HG03139 (cell line): ENCODE results near the gene FBXO31.

Source experiments
- ATAC-seq: cut with Tn5 transposase; IDR thresholded peaks from one replicate; pipeline ENCODE4 v1.9.1; 2021; ENCODE audit not compliant: unreplicated experiment

Gene FBXO31

DNA sequence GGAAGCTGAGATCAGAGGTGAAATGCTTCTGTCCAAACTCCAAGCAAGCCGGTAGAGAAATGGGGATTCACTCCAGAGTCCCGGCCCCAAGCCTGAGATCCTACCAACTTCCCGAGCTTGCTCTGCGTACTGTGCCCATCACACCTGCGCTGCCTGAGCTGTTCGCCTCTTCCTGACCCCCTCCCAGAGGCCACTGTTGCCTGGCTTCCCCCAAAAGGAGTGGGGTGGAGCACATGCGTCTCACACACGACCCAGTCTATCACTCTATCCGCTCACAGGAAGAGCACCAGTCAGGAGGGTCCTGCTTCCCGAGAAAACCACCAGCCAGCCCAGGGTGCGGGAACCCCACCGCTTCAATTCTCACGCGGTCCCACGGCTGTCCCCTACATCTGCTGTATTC lies 52.9 kb downstream of the FBXO31 start:
- no peak for ATAC-seq

DNA sequence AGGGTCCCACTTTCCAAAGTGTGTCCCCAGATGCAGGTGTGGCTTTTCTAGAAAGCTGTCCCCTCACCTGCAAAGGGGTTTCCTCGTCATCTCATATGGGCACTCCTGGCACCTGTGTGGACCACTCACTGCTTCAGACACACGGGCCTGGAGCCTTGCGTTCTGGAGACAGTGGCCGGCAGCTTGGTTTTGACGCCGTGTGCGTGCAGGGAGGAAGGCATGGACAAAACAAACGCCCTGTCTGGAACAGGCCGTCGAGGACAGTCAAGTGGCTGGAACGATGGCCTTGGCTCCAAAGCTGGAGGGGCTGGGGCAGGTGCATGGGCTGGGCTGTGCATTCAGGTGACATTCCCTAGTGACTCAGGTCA lies 53.3 kb downstream of the FBXO31 start:
- ATAC-seq = no peak

DNA sequence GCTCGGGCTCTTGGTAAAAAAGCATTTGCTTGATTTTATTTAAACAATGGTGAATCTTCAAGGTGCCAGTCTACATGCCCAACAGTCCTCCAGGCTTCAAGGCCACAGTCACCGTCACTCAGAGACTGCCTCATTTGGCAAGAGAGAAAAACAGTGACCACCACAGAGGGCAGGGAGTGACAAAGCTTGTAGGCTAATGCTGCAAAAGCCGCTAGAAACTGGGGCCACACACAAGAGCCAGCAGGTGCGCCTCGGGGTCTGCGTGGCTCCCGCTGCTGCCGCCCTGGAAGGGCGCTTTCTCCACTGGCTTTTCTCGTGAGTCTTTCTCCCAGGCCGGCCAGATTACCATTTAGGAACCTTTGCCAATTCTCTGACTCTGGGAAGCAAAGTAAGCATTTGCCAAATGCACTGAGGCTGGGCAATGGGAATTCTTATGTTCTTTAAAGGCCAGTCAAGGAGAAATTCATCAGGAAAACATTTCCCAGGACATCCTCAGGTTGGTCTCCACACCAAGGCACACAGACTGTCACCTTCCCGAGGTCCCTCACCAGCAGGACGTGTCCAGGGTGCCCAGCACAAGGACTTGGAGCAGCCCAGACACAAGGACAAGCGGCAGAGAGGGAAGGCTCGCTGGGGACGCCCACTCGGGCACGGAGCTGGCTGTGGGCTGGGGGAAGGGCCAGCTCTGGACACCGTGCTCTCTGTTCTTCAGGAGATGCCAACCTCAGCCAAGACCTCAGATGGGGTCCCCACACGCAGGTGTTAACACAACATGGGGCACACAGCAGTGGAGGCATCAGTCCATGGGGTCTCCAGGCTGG lies 53.9 kb downstream of the FBXO31 start:
- ATAC-seq = no peak

DNA sequence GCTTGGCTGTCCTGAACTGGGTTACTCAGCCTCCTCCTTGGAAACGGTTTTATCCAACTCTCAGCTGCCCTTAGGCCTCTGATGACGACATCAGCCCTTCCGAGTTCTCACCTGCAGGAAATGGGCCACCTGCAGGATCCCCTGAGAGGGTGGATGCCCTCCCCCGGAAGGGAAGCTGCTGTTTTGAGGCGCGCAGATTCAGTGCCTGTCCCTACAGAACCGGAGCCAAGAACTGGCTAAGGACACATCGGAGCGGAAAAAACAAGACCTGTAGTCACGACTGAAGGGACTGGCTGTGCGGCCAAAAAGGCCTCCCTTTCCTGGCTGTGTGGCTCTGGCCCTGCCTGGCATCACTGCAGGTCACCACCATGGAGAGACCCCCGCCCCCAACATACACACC lies 54.7 kb downstream of the FBXO31 start:
- ATAC-seq = no peak

DNA sequence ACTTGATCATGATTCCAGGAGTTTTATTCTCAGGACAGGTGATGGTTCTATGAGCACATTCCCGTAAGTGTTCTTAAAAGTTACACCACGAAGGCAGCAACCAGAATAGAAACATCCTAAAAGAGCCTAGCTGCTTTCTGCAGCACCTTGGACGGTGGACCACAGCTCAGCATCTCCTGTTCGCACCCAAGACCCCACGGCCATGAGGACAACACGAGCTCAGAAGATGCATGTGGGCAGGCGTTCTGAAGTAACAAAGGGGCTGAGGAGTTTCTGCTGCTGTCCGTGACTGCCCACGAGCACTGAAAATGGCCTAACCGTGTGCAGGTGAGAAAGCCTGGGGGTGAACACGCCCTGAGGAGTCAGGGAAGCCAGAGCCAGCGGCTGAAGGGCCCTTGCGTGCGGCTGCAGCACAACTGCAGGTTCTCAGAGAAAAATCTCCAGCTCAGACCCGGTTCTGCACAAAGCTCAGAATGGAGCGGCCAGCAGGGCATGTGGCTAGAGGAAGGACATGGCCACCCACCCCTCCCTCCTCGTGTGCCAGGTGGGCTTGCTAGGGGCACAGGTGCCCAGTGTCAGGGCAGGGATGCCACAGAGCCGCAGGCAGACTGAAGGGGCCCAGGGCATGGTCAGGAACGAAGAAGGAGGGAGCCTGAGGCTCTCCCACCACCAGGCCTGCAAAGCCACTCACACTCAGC lies 55.6 kb downstream of the FBXO31 start:
- no peak for ATAC-seq

DNA sequence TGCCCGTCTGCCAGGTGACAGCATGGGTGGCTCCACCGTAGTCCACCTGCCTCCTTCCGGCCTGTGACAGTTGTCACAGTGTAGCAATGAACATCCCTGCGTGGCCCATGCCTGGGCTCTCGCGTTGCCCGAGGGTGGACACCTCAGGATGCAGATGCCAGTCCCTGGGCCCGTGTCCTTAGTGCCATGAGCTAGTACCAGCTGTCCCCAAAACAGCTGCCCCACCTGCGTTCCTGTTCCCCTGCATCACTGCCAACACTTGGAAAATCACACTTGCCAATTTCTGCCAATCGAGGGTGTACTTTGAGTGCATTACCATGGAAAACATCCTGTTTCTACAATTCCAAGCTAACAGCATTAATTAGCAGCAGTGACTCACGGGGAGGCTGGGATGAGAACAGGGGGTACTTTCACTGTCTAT lies 57.4 kb downstream of the FBXO31 start:
- ATAC-seq = no peak

DNA sequence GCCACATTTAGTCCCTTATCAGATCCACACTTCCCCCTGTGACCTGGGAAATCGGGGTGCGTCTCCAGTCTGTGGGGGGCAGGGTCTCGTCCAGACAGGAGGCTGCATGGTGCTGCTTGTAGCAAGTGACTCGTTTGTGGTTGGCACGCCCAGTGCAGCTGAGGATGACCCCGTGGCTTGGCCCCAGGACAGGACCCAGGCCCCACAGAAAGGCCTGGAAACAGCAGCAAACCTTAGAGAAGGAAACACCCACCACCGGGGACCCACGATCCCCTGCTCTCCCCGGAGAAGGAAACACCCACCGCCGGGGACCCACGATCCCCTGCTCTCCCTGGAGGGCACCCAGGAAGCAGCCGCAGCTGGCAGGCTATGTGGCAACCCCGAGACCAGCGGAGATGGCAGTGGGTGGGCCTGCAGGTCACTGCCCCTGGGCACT lies 58.1 kb downstream of the FBXO31 start:
- no peak for ATAC-seq

DNA sequence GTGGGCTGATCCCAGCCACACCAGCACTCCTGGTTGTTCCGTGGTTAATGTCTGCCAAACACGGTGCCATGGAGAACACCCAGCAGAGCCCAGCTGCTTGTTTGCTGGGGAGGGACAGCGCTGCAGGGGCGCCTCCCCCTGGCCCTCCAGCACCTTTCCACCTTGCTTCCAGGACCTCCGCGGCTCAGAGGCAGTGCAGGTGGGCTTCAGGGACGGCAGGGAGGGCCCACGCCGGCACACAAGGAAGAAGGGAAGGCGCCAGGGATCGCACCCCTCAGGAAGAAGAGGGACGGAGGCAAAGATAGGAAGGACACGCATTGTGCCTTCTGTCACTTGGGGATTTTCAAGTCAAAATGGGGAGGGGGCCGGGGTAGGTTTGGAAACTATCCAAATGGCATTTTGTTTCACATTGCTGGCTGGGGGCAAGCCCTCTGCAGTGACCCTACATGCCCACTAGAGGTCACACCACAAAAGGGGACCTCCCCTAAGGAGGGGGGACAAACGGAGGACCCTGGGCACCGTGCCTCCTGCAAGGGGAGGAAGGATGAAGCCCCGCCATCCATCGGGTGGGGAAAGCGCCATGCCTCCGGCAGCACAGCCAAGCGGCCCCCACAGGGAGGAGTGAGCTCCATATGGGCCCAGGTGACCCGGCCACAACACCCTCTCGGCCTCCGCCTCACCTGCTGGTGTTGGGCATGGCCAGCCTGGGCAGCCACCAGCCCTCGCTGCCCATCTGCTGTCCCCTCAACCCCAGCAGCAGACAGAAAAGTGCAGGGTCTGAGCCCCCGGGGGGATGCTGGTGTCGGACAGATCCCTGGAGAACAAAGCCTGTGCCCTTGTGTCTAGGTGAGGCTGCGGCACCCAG lies 58.9 kb downstream of the FBXO31 start:
- no peak for ATAC-seq

DNA sequence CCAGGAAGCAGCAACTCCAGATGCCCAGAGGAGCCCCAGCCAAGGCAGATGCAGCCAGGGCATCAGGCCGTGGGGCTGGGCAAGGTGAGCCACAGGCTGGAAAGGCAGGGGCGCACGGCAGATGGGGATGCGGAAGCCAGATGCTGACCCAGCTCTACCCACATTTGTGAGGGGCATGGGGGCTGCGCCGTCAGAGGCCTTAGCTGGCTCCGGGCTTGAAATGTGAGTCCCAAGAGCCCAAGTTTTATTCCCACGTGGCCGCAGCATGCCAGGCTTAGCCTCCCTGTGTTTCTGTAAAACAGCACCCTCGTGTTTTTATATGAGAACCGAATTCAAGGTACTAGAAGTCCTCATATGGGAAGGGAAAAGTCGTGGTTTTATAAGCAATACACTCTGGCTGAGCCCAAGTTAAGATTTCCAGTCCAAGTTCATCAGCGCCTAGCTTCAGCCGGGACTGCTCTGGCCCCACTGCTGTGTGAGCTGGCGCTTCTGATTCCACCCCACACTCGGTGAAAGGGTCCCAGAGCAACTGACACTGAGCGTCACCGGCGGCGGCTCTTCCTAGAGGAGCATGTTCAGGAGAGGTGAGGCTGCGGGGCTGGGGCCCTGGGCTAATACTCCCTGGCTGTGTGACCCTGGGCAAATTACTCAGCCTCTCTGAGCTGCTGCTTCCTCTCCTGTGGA lies 59.7 kb downstream of the FBXO31 start:
- ATAC-seq = no peak

DNA sequence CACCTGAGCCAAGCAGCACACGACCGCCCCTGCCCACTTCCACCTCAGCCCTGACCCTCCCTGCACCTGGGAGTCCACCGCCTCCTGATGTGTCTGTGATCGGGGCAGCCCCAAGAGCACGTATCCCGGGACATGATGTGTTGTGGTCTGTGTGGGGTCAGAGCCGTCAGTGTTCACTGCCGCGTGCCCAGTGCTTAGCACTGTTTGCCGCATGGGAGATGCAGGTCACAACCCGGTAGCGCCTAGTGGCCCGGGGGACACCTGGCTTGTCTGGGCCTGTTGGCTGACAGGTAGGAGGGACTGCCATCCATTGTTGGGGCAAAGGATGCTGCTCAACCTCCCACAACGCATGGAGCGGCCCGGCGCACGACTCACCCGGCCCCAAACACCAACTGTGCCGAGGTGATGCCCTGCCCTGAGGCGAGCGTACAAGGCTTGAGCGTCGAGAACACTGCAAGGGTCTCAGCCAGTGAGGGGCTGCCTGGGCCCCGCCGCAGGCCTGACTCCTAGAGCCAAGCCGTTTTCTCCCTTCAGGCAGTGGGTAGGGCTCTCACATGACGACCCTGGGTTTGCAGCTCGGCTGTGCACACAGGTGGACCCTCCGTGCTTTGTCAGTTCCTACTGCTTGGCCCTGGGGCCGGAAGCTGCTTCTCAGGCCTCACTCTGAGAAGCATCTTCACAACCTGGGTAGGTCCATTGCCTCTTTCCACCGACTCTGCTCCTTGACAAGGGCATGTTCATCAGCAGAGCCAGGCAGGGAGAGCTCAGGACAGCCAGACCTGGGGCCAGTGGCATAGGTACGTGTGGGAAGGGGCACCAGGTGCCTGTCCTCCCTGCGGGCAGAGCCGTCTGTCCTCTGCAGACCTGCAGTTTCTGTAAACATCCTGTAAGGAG lies 60.5 kb downstream of the FBXO31 start:
- ATAC-seq = no peak

DNA sequence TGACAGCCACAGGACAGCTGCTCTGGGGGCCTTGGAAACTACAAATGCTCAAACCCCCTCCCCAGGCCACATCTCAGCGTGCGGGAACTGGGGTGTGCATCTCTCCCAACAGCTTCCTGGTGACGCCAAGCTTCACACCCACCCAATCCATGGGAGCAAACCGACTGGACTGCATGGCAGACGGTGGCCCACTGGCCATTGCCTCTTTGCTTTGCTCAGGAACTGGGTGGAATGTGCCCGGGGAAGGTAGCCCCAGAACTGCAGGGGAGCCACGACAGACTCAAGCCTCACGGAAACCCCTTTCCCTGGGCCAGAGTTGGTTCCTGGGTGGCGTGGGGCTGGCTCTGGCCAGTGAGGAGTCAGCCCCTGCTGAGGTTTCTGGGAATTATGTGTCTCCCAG lies 61.2 kb downstream of the FBXO31 start:
- ATAC-seq = no peak

DNA sequence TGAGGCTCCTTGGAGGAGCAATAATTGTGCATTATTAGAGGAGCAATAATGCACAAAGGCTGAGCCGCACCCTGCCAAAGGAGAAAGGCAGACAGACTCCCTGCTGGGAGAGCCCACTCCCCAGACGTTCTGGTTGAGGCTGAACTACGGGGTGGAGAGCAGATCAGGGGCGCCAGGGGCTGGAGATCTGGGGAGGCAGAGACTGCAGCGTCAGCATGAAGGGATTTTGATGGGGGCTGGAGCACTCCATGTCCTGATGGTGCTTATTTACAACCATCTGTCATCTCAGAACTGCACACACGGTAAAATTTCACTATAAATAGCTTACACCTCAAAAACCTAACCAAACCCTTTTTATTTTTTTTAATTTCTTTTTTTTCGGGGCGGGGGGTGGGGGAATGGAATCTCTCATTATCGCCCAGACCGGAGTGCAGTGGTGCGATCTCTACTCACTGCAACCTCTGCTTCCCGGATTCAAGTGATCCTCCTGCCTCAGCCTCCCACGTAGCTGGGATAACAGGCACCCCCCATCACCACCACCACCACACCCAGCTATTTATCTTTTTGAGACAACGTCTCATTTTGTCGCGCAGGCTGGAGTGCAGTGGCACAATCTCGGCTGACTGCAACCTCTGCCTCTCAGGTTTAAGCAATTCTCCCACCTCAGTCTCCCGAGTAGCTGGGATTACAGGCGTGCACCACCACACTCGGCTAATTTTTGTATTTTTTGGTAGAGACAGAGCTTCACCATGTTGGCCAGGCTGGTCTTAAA lies 62.1 kb downstream of the FBXO31 start:
- no peak for ATAC-seq

DNA sequence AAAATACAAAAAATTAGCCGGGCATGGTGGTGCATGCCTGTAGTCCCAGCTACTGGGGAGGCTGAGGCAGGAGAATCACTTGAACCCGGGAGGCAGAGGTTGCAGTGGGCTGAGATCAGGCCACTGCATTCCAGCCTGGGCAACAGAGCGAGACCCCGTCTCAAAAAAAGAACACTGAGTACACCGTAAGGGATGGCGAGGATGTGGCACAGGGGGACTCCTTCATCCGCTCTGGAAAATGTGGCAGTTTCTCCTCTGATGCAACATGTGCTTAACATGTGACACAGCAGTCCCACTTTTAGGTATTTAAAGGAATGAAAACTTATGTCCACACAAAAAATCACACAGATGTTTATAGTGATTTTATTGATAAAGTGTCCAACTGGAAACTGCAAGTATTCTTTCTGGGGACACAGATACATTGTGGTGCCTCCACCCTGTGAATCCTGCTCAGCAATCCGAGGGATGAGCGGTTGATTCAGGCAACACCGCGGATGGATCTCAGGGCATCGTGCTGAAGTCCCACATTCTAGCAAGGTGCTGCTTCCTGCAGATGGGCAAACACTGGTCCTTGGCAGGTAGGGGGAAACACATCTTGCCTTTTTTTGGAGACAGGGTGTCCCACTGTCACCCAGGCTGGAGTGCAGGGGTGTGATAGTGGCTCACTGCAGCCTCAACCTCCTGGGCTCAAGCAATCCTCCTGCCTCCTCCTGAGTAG lies 62.9 kb downstream of the FBXO31 start:
- no peak for ATAC-seq

DNA sequence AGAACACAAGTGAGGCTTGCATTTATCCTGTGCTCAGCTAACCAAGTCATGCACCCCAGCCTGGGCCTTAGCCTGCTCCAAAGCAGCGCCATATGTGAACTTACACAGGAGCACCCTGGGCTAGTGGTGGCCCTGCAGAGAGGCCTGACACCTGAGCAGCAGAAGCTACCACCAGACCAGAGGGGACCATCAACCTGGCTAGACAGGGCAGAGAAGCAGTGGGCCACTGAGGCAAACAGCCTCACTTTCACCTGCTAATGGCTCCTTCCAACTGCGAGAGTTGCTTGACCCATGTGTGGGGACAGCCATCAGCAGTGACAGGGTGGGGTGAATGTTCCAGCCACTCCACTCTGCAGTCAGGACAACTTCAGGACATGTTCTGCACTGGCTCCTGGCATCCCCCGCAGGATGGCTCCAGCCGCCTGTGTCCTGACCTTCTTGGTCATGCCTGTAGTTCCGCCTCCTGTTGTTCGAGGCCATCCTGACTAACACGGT lies 63.5 kb downstream of the FBXO31 start:
- no peak for ATAC-seq

DNA sequence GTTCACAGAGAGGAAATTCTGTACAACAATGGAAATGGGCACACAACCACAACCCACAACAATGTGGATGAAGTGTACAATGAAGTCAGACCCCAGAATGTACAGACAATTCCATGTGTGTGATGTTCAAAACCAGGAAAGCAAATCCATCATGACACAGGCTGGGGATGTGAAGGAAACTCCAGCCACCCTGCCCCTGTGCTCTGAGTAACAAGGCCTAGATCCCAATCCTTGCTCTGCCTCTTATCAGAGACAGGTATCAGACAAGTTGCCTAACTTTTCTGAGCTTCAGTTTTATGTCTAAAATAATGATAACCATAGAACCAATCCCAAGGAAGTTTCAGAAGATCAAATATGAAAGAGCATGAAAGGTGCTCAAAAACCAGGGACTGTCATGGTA lies 64.6 kb downstream of the FBXO31 start:
- no peak for ATAC-seq

DNA sequence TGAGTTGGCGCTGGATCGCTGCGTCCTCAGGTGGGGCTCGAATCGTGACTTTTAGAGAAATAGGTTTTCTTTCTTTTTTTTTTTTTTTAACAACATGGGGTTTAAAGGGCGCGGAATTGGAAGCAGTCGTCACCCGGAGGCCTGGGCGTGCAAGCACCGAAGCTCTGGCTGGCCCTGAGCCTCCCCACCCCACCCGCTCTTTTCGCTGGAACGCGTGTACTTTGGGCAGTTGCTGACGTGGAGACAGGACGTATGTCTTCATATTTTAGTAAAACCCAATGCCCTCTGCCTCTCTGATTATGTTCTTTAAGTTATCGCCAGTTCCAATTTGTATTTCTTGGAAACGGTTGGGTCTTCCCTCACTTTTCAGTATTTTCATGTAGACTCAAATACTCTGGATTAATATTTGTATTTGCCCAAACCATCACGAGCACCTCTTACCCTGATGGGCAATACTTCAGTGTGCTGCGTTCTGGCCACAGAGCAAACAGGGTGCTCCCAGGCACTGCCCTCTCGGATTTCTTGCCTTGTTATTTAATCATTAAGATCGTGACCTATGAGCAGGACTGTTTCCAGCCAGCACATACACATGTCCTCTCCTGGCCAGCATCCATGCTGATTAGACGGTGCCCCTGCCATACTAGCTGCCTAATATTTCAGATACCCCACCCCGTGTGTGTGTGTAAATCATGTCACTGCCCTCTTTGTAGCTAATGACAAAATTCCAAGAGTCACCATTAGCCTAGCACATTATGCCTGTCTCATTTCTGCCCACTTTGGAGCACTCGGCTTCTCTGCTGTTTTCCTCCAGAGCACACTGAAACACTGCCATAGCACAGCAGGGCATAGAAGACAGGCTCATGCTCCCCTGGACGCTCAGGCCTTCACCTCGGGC lies 65.6 kb downstream of the FBXO31 start:
- ATAC-seq = peak; percentile 25

DNA sequence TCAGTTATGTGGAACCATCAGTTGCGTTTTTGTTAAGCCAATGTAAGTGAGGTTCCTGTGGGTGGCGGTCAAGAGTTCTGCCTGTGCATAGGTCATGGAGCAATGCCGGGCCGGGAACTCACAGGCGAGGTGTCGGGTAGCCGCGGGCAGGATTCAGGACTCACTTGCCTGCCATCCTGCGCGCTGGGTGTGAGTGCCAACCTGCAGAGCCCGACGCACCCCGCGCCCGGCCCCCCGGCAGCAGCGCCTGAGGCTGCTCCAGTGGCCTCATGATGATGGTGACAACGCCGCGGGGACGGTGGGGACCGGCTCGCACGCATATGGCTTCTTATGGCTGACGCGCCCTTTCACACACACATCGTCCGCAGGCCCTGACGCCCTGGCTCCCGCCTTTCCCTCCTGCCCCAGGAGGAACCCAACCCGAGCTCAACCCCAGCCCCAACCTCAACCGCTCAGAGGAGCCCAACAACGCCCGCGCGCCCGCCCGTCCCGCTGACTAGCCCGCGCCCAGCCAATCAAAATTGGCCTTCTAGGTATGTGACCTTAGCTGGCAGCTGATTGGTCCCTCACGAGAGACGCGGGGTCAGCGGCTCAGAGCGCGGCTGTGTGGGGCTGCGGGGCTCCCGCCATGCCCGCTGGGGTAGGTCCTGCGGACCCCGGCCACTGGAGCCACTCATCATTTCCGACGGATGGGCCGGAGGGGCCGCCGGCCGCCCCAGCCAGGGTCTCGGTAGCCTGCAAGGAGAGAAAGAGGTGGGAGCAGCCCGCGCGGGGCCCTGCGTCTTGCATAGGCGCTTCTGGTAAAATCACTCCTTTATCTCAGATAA lies 66.4 kb downstream of the FBXO31 start, which contains the start of gene C16orf95:
Gene C16orf95 (minus strand): TSS at position 470 of the 827 bp plus-strand sequence. CDS start 150 bp downstream, at position 320.
- ATAC-seq = peak; percentile 86
